IMR-90 (cell line): ENCODE data around the gene IKZF3. TPM values are rescaled to one million over a fixed set of nuclear protein-coding genes. Genes with fewer than 3 reads are reported as not detected.
"Not testable (repeated sequence)": the region's sequence is repeated elsewhere in the genome, so short reads cannot be mapped to it uniquely, and the experiment has no call there.

ENCODE experiments used
- ATAC-seq: fragments of 200-7000 bp; cut with Tn5 transposase; 2 replicates; pipeline ENCODE4 v1.9.1; 2020; ENCODE audit warnings: low read depth, mild to moderate bottlenecking, moderate library complexity
- BruUV-seq: library from RNA; stranded (reverse); fragments of 400-500 nt; replicated peaks from 2 replicates; lab custom pipeline; 2021; lab: Mats Ljungman, UMichigan
- CTCF ChIA-PET: fragments of 300-600 bp; formaldehyde crosslinking; extraction: SDS; loops from one replicate; lab custom pipeline; 2021; ENCODE audit warnings: antibody characterized with exemption; lab: Yijun Ruan, JAX
- POLR2A ChIA-PET: fragments of 300-600 bp; sonication (Branson Sonifier 250); formaldehyde crosslinking; loops from one replicate; lab custom pipeline; 2022; ENCODE audit warnings: antibody characterized with exemption; ENCODE audit not compliant: unreplicated experiment; lab: Charles Lee
- DNase-seq: peaks from one replicate; pipeline ENCODE4 v3.0.0; 2013
- H2AFZ ChIP-seq: replicated peaks from 2 replicates; pipeline ENCODE3; 2013; ENCODE audit warnings: low read length, mild to moderate bottlenecking; ENCODE audit not compliant: poor library complexity
- H2AK5ac ChIP-seq: 2 replicates; pipeline ENCODE4 v1.6.1; 2013; ENCODE audit warnings: low read depth, low read length, inconsistent platforms
- H2AK9ac ChIP-seq: replicated peaks from 2 replicates; pipeline ENCODE3; 2013; ENCODE audit warnings: mild to moderate bottlenecking, low read depth, low read length, moderate library complexity; ENCODE audit not compliant: poor library complexity
- H2BK120ac ChIP-seq: 2 replicates; pipeline ENCODE4 v1.6.1; 2013; ENCODE audit warnings: low read depth, low read length, inconsistent platforms
- H2BK15ac ChIP-seq: 3 replicates; pipeline ENCODE4 v1.6.1; 2013; ENCODE audit warnings: low read depth, low read length, inconsistent platforms
- H2BK20ac ChIP-seq: 2 replicates; pipeline ENCODE4 v1.6.1; 2013; ENCODE audit warnings: low read depth, mild to moderate bottlenecking, inconsistent platforms, low read length, moderate library complexity
- H2BK5ac ChIP-seq: 2 replicates; pipeline ENCODE4 v1.6.1; 2013; ENCODE audit warnings: mild to moderate bottlenecking, low read depth, low read length, inconsistent platforms; ENCODE audit not compliant: poor library complexity, severe bottlenecking
- H3K14ac ChIP-seq: replicated peaks from 2 replicates; pipeline ENCODE4 v1.6.1; 2013; ENCODE audit warnings: low read depth, low read length, inconsistent platforms
- H3K18ac ChIP-seq: 2 replicates; pipeline ENCODE4 v1.6.1; 2013; ENCODE audit warnings: low read depth, low read length, control low read depth
- H3K23ac ChIP-seq: 2 replicates; pipeline ENCODE4 v1.6.1; 2013; ENCODE audit warnings: low read depth, low read length, inconsistent platforms
- H3K27ac ChIP-seq: 2 replicates; pipeline ENCODE4 v1.5.1; 2013; ENCODE audit warnings: mild to moderate bottlenecking, control low read depth, low read length; ENCODE audit not compliant: insufficient read depth
- H3K27me3 ChIP-seq: 2 replicates; pipeline ENCODE4 v1.6.1; 2013; ENCODE audit warnings: low read length; ENCODE audit not compliant: control insufficient read depth, insufficient read depth
- H3K36me3 ChIP-seq: 2 replicates; pipeline ENCODE4 v1.6.1; 2013; ENCODE audit warnings: low read length, mixed read lengths; ENCODE audit not compliant: control insufficient read depth, insufficient read depth
- H3K4ac ChIP-seq: 2 replicates; pipeline ENCODE4 v1.6.1; 2013; ENCODE audit warnings: low read depth, low read length, inconsistent platforms
- H3K4me1 ChIP-seq: 2 replicates; pipeline ENCODE4 v1.6.1; 2013; ENCODE audit warnings: low read length, mixed read lengths; ENCODE audit not compliant: control insufficient read depth, insufficient read depth
- H3K4me2 ChIP-seq: 2 replicates; pipeline ENCODE4 v1.6.1; 2013; ENCODE audit warnings: low read depth, mild to moderate bottlenecking, control low read depth, low read length, moderate library complexity
- H3K4me3 ChIP-seq: 2 replicates; pipeline ENCODE4 v1.5.1; 2013; ENCODE audit warnings: low read depth, mild to moderate bottlenecking, control low read depth, low read length, moderate library complexity; ENCODE audit not compliant: insufficient read depth
- H3K56ac ChIP-seq: 2 replicates; pipeline ENCODE4 v1.6.1; 2013; ENCODE audit warnings: low read length, inconsistent platforms; ENCODE audit not compliant: insufficient read depth; ENCODE audit errors: extremely low read depth
- H3K79me1 ChIP-seq, 2 experiments: 2 replicates each; pipeline ENCODE4 v1.6.1; 2013; ENCODE audit warnings: low read length in 2 of 2, inconsistent platforms in 1 of 2, low read depth in 1 of 2
- H3K9ac ChIP-seq: 2 replicates; pipeline ENCODE4 v1.6.1; 2013; ENCODE audit warnings: low read depth, low read length, control low read depth
- H3K9me1 ChIP-seq: 2 replicates; pipeline ENCODE4 v1.6.1; 2013; ENCODE audit warnings: low read length, inconsistent platforms; ENCODE audit not compliant: insufficient read depth
- H3K9me3 ChIP-seq: 2 replicates; pipeline ENCODE4 v1.6.1; 2013; ENCODE audit warnings: low read length; ENCODE audit not compliant: control insufficient read depth, insufficient read depth
- H4K20me1 ChIP-seq: 2 replicates; pipeline ENCODE4 v1.6.1; 2013; ENCODE audit warnings: low read length, inconsistent platforms; ENCODE audit not compliant: insufficient read depth
- H4K5ac ChIP-seq: 2 replicates; pipeline ENCODE4 v1.6.1; 2013; ENCODE audit warnings: mild to moderate bottlenecking, low read depth, low read length, control low read depth
- H4K8ac ChIP-seq, 2 experiments: 2 replicates each; pipeline ENCODE4 v1.6.1; 2013; ENCODE audit warnings: low read depth in 2 of 2, low read length in 2 of 2, control low read depth in 1 of 2, inconsistent platforms in 1 of 2
- H4K91ac ChIP-seq: 2 replicates; pipeline ENCODE4 v1.6.1; 2013; ENCODE audit warnings: low read depth, low read length, inconsistent platforms; ENCODE audit not compliant: insufficient read depth
- WGBS, 2 experiments: methylation state at CpG; one replicate each; pipeline versions ENCODE4 v1.1.5 to v1.1.7; 2013; ENCODE audit warnings: missing lambda C conversion rate in 2 of 2; ENCODE audit not compliant: insufficient read length in 1 of 2; ENCODE audit errors: extremely low coverage in 2 of 2; 5-methylcytosine and 5-hydroxymethylcytosine counted together
- dilution Hi-C: fragments of 300-500 bp; cut with HindIII; formaldehyde crosslinking; loops from one replicate; pipeline ENCODE4 v1.14.3; 2018; ENCODE audit warnings: low sequenced_read_pairs; ENCODE audit not compliant: unreplicated experiment
- in situ Hi-C: fragments of 300-500 bp; cut with MboI; formaldehyde crosslinking; loops from 3 replicates; pipeline ENCODE4 v1.14.3; 2019; ENCODE audit warnings: low sequenced_read_pairs, inconsistent platforms, mixed read lengths
- intact Hi-C: fragments of 100-400 bp; cut with micrococcal nuclease; formaldehyde crosslinking; loops from 2 replicates; pipeline ENCODE4 v1.10.0; 2022
- polyA plus RNA-seq, 3 experiments: library from polyadenylated mRNA; depleted of rRNA; stranded (reverse); fragments of >200 nt; gene quantifications; 2 replicates each; pipeline ENCODE4 v1.2.3, GENCODE V29; 2012; ENCODE audit warnings: low replicate concordance in 1 of 3
- total RNA-seq: library from RNA; depleted of rRNA; stranded (reverse); fragments of >200 nt; gene quantifications from 2 replicates; pipeline ENCODE4 v1.2.3, GENCODE V29; 2012

IKZF3 gene
- total and polyA plus RNA-seq, 2 of the 4 experiments (the other 2 are of a cell fraction), result not detected

GRCh38 chr17:39886102-39886501, 22.0 kb upstream of the IKZF3 start:
- DNase-seq, ATAC-seq, H3K56ac ChIP-seq, H2BK20ac ChIP-seq, H3K9me1 ChIP-seq, H3K9me3 ChIP-seq, H3K36me3 ChIP-seq, H3K18ac ChIP-seq, H2BK15ac ChIP-seq, H2AK9ac ChIP-seq, H4K20me1 ChIP-seq, H2BK120ac ChIP-seq, CTCF ChIA-PET, H3K79me1 ChIP-seq, H3K4ac ChIP-seq, intact Hi-C loops, H4K5ac ChIP-seq, H2AK5ac ChIP-seq, H3K9ac ChIP-seq, H3K4me3 ChIP-seq, H3K14ac ChIP-seq, H4K91ac ChIP-seq, dilution Hi-C loops, H3K23ac ChIP-seq, H3K27ac ChIP-seq, H4K8ac ChIP-seq, in situ Hi-C loops, H2AFZ ChIP-seq, H3K4me1 ChIP-seq, BruUV-seq, H3K4me2 ChIP-seq, H2BK5ac ChIP-seq, POLR2A ChIA-PET: not testable (repeated sequence)
- H3K27me3 ChIP-seq, result peaks cover 23% of the 10 kb centered on the region
- WGBS, 2 experiments, result 30% methylated on average over 2 of the region's 5 CpGs; no CpG with 5 or more reads in 1 of the 2 experiments
